Activated gamma-delta T cell (primary cell): ENCODE data around the gene SFSWAP.
"Not testable (repeated sequence)": the region's sequence is repeated elsewhere in the genome, so short reads cannot be mapped to it uniquely, and the experiment has no call there.

ENCODE experiments used
- DNase-seq: peaks from one replicate; lab custom pipeline; 2025; lab: John Stamatoyannopoulos, UW

Gene SFSWAP

DNA sequence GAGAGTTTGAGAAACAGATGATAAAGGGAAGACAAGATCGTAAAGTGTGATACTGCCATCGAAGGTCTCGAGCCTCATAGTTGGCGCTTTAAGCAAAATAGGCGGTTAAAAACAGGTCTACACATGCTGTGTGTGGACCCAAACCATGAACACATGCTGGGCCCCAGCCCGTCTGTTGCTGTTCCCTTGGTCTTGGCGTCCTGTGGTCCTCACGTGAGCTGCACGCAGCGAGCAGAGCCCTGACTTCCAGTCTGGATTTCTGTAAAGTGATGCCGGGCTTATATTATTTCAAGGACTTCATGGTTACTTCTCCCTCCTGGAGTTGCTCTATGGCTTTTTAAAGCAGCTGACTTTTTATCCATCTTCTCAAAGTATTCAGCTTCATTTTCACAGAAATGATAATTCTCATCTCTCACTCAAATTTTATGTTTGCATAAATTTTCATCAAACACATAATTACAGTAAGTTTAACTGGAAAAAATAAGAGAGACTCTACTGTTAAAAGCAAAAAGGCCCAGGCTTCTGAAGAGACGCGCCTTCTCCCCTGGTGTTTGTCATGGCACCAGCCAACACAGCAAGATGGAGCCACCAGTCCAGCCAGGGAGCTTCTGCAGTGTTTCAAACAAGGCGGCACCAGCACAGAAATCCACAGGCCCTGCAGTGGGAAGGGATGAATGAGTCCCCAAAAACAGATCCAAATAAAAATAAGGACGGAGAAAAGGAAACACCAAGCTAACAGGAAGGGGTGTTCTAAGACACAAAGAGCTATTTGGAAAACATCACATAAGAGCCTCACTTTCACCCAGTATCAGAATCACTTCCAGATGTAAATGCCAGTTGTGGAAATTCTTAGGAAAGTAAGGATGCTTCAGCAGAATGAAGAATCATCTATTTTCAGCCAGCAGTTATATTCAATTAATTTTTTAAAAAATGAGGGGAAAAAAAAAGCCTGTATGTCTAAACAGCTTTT is 24.9 kb downstream of the SFSWAP start:
- no peak for DNase-seq

DNA sequence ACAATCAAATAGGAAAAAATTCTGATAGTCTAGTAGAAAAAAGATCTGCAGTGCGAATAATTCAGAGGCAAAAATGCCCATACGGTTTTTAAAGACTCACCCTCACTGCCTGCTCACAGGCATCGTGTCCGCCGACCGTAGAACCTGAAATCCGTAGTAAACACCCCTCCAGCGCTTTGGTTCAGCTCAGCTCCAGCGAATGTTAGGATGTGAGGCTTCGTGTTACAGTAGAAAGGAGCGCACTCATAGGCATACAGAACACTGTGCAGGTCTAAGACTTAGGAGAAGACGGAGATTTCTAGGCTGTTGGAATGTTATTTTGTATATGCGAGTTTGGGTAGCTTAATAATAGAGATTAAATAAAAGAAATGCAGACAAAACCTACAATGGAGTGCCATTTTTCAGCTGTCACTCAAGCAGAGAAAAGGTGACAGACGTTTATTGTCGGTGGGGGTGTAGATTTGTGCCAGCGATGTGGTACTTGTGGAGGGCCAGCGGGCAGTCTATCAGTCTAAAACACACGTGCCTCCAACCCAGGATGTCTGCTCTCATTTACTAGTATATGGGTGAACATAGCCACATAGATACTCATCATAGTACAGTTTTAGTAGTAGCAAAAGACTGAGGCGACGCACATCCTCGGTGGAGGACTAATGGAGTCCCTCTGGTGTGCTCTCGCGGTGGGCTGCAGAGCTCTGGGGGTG is 25.7 kb downstream of the SFSWAP start:
- no peak for DNase-seq

DNA sequence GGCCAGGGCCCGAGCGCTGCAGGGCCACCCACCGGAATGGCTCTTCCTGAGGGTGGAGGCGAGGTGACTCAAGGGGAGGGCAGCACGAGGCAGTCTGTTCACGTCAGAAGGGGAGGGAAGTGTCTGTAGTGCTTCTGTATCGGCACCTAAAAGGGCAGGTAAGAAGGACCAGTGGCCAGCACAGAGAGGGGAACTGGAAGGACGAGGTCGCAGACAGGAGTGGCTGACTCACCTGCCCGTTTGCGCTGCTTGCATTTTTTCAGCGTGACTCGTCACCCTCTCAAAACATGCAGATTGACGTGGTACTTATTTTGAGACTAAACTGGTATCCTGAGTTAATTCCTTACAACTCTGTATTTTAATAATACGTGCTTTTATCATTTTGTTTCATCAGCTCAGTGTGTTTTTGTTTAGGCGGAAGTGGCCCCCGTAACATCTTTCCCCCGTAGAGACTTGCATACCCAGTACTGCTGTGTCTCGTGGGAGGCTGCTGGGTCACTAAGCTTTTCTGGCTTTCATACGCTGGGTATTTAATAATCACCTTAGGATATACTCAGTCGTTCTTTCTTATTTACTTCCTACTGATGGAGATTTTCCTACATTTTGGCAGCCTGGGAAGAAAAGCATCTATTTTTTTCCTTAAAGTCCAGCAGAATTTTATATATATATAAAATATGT is 26.4 kb downstream of the SFSWAP start:
- DNase-seq = no peak

DNA sequence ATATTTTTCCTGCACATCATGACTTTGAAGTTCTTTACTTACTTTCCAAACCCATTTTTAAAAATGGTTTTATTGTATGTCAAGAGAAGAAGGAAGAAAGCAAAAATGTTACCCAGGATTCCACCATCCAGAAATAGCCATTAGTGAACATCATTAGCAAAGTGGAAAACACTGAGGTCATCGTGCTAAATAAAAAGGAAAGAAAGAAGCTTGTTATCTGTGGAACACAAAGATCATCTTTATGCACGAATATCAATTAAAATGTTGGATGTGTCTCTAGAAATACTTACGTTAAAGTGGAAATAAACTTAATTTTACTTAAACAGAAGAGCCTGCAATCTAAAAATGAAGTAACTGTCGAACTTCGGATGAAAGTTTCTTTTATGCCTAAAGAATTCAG is 27.3 kb downstream of the SFSWAP start:
- no peak for DNase-seq

DNA sequence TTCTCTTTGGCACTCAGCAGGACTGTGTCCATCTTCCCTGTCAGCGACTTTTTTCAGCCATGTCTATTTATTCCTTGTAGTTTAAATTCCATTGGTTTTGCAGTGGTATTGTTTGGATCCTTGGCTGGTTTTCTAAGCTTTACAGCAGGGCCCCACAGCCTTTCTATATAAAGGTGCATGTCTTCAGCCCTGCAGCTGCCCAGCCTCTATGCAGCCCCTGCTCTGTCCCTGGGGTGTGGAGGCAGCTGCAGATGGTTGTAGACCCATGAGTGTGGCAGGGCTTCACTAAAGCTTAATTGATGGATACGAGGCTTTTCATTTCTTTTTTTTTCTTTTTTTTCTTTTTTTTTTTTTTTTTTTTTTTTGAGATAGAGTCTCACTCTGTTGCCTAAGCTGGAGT is 29.7 kb downstream of the SFSWAP start:
- DNase-seq = no peak

DNA sequence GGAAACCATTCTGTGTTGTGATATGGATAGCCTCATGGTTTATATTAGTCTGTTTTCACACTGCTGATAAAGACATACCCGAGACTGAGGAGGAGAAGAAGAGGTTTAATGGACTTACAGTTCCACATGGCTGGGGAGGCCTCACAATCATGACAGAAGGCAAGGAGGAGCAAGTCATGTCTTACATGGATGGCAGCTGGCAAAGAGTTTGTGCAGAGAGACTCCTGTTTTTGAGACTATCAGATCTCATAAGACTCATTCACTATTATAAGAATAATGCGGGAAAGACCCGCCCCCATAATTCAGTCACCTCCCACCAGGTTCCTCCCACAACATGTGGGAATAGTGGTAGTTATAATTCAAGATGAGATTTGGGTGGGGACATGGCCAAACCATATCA is 31.9 kb downstream of the SFSWAP start:
- DNase-seq = not testable (repeated sequence)

DNA sequence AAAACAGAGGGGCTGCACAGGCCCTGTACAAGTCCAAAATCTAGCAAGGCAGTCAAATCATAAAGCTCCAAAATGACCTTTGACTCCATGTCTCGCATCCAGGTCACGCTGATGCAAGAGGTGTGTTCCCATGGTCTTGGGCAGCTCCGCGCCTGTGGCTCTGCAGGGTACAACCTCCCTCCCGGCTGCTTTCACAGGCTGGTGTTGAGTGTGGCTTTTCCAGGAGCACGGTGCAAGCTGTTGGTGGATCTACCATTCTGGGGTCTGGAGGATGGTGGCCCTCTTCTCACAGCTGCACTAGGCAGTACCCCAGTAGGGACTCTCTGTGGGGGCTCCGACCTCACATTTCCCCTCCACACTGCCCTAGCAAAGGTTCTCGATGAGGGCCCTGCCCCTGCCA is 32.5 kb downstream of the SFSWAP start:
- DNase-seq = not testable (repeated sequence)

DNA sequence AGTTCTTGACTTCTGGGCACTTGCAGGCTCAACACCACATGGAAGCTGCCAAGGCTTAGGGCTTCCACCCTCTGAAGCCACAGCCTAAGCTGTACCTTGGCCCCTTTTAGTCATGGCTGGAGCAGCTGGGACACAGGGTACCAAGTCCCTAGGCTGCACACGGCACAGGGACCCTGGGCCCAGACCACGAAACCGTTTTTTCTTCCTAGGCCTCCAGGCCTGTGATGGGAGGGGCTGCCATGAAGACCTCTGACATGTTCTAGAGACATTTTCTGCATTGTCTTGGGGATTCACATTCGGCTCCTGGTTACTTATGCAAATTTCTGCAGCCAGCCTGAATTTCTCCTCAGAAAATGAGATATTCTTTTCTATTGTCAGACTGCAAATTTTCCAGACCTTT is 33.0 kb downstream of the SFSWAP start:
- not testable (repeated sequence) for DNase-seq

DNA sequence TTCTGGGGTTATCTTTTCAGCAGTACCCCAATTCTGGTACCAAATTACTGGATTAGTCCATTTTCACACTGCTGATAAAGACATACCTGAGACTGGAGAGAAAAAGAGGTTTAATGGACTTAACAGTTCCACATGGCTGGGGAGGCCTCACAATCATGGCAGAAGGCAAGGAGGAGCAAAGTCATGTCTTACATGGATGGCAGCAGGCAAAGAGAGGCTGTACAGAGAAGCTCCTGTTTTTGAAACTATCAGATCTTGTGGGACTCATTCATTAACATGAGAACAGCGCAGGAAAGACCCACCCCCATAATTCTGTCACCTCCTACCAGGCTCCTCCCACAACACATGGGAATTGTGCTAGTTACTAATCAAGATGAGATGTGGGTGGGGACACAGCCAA is 33.8 kb downstream of the SFSWAP start:
- DNase-seq = not testable (repeated sequence)

DNA sequence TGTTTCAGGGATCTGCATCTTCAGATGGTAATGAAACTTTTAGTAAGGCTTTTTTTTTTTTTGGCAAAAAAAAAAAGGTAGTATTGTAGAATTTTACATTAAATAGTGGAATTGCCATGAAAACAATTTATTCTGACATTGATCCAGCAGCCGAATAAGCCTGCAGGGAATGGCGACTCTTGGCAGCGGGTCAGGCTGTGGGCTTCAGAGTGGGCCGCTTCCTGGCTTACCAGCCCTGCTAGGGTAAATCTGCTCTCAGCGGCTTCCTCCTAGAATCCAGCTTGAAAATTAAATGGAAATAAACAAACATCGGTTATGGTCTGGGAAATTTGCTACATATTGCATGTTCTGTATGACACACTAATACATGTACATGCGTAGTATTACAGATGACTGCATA is 34.8 kb downstream of the SFSWAP start:
- DNase-seq = no peak

DNA sequence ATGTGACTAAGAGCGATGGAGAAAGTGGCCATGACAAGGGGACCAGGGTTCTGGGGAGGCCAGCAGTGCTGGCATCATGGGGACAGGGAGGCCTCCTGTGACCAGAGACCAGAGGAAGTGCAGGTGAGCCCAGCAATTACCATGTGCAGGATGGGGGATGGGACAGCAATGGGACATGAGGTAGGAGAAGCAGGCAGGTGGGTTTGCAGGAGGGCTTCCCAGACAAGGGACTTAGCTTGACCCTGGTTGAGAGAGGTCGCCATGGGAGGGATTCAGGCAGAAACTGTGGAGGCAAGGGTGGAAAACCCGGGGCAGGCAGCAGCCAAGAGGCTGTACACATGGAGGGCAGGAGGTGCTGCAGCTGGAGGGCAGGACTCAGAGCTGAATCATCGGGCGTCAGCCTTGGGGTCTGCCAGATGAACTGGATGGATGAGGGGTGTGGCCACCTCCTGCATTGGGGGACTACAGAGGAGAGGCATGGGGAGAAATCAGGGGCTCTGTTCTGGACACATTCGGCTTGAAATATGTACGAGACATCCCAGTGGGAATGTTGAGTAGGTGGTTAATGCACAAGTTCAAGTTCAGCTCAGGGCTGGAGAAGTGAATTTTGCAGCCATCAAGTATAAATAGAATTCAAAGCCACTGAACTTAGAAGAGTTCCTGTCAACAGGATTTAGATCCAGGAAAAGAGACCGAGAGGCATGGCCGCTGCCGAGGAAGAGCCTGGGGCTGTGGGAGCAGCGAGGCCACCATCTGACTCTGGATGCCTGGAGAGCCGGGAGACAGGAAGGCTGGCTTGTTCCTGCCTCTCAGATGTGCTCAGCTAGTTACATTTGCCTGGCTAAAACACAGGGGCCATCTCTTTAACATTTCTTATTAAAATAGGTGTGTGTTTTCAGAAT is 36.6 kb downstream of the SFSWAP start:
- no peak for DNase-seq

DNA sequence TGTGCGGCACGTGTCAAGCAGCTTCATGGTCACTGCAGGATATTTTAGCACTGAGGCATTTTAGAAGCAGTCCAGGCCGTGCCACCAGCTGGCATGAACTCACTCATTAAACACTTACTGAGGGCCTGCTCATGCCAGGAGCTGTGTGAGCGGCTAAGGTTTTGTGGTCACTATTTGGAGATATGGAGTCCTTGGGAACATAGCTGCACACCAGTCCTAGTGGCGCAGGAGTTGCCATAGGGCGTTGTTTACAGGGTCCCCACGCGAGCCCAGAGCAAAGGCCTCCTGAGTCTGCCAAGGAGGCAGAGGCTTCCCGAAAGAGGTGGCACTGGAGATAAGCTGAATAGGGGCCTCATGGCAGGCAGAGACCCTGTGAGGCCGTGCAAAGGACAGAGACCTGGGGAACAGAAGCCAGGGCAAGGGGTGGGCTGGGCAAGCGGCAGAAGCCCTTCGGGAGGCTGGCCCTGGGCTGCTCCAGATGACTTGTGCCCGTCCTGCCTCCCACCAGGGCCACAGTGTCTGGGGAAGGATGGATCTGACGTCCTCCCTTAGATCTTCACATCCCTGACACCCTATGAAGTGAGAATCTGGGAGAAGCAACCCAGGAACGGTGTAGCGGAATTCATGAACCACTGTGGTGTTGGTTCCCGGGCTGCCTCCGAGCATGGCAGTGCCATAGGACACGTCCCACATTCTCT is 38.9 kb downstream of the SFSWAP start:
- no peak for DNase-seq

DNA sequence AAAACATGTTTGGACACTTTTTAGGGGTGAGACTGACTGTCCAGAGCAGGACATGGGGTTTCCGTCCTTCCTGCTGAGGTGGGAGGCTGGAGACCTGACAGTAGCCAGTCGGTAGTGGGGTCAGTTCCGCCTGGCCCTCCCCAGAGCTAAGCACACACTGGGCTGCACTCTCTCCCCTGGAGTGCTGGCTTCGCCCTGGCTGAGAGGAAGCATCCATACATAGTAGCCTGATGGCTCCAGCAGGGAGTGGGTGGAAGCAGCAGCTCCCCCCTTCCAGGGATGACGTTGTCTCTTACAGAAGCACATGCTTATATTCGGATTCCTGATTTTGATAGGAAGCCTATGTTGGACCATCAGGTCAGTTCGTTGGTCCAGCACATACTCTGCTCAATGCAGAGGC is 40.4 kb downstream of the SFSWAP start:
- DNase-seq = no peak

DNA sequence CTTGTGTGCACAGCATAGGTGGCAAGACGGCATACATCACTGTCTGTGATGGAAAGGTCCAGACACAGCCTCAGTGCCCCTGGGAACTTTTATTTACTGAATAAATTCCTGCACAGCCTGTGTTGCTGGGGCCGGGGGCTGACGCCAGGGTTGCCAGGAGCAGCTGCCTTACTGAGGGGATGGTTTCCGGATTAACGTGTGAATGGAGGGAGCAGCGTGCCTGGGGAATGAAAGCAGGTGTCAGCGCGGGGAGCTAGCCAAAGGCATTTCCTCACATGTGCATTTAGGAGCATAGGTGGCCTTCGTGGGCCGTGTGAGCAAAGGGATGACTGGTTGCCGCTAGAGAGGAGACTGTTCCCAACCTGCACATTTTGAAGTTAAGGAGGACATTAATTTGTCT is 41.6 kb downstream of the SFSWAP start:
- no peak for DNase-seq

DNA sequence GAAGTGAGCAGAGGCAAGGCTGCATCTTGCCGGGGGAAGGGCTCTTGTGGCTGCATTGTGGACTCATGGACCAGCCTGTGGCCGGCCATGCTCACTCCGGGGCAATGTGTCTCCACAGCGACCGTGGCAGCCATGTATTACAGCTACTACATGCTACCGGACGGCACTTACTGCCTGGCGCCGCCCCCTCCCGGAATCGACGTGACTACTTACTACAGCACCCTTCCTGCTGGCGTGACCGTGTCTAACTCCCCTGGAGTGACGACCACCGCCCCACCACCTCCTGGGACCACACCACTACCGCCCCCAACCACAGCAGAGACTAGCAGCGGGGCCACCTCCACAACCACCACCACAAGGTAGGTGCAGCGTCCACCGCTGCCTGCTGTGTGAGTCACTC is 42.1 kb downstream of the SFSWAP start:
- no peak for DNase-seq

DNA sequence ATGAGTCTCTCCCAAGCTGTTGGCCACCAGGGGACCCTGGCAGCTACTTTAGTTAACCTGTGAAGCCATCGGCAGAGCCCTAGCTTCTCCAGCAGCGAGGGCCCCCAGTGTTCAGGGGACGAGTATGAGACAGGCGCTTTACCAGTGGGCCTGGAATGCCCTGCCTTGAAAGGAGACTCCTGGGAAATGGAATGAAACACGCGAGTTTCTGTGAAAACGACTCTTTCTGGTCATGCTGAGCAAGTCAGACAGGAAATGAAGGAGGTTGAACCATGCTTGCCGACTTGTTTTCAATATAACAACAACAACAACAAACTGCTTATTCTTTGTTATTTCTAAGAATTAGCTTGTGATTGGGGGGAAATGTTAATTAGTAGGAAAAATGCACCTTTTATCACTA is 42.9 kb downstream of the SFSWAP start:
- DNase-seq = no peak

DNA sequence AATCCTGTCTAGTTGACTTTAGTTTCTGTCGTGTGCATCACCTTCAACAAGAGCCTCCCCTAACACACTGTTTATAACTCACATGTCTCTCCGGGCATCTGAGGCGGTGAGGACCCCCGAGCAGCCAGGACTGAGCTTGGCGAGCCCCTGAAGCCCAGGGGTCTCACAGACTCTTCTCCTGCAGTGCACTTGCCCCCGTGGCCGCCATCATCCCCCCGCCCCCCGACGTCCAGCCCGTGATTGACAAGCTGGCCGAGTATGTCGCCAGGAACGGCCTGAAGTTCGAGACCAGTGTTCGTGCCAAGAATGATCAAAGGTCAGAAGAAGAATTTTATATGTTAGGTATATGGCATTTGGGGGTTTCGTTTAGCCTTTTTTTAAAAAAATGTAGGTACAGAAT is 43.3 kb downstream of the SFSWAP start:
- DNase-seq = no peak

DNA sequence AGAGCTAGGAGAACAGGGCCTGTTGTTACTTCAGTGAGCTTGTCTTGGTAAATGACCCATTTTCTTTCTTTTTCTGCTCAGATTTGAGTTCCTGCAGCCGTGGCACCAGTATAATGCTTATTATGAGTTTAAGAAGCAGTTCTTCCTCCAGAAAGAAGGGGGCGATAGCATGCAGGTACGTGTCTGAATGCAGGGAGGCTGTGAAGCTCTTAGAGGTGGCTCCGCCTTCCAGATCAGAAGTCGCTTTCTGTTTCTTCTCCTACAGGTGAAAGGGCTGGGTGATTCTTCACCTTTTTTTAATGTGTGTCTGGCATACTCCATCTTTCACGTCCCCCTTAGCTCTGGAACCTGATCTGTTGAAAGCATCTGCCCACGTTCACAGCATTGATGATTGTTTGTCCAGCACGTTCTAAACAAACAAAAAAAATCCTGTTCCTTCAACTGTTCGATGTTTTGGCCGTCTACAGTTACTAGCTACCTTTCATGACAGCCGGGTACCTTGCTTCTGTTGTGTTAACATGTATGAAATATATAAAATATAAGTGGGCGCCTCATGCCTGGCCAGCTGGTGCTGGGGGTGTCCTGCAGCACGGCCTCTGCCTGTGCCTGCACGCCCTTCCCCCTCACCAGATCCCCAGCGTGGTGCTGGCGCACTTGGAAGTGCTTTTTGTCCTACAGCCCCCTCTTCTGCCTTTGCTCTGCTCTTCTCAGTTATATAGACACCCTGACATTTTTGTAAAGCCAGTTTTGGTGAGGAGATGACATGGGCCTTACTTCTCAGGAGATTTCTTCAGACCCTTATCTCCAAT is 44.6 kb downstream of the SFSWAP start:
- DNase-seq = no peak

DNA sequence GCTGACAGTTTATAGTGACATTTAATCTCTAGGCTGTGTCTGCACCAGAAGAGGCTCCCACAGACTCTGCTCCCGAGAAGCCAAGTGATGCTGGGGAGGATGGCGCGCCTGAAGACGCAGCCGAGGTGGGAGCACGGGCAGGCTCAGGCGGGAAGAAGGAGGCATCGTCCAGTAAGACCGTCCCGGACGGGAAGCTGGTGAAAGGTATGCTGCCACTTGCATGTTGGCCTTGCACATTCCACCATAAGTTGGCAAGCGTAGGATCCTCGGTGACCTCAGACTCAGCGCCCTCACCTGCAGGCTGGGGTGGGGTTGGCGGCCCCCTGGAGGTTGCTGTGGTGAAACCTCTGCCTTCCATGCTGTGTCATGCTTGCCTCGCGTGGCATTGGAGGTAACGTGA is 45.6 kb downstream of the SFSWAP start:
- no peak for DNase-seq

DNA sequence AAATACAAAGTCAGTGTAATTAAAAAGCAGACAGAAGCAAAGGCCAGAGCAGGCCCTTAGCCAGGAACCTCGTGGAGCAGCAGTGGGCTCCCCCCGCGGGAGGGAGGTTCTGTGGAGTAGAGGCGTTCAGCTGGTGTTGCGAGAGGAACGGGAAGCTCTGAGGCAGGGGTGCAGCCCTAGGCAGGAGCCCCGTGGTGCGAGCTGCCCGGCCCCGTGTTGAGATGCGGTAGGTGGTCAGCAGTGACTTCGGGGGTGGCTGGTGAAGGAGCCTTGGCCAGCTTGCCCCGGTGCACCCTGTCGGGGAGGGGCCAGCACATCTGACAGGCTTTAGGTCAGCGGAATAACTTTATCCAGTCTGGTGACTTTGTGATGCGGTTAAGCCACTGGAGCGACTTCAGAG is 46.2 kb downstream of the SFSWAP start:
- no peak for DNase-seq
